Thyroid gland (tissue), 4 donors: Measurements from ENCODE around the gene PSMD3.

Source experiments
- POLR2A ChIP-seq, 2 donors: fragments of 450-650 bp; IDR thresholded peaks; one replicate each; pipeline ENCODE4 v1.6.1; 2017; ENCODE audit warnings: antibody characterized with exemption in 2 of 2, mild to moderate bottlenecking in 2 of 2, moderate library complexity in 1 of 2
- TF ChIP-seq, protein P1 (sequence below), 6 experiments: fragments of 200-600 bp in 3 of 6; fragments of 450-650 bp in 3 of 6; sonication (generic) in 3 of 6; IDR thresholded peaks; one replicate each; pipeline ENCODE4 v1.5.1; 2016 to 2019; ENCODE audit warnings: antibody characterized with exemption in 6 of 6, mild to moderate bottlenecking in 2 of 6, inconsistent platforms in 1 of 6, moderate library complexity in 1 of 6

DNA sequence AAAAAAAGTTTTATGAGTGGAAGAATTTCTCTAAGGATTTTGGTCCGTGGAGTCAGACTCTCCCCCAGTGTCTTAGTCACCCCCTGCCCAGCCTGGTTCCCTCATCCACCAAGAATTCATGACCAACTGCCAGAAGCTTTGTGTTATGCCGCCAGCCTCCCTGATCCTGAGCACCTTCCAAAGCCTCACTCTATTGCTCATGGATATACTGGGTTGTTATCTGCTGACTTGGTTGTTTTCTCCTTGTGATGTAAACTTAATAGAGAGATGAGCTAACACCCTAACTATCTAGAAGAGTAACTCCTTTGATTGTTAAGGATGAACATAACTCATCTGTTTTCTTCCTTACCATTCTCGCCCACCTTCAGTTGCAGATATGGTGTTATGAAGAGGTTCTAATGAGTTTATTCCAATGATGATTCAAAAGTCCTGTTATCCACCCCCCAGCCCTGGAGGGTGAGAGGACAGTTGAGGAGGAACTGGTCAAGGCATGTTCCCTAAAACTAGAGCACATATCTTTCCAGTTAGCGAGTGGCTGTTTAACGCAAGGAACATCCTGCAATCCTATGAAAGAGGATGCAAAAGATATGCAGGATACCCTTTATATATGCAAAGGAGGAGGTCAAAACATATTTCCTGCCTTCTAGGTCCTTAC lies 1.5 kb upstream of the PSMD3 start:
- TF ChIP-seq, protein P1, sequence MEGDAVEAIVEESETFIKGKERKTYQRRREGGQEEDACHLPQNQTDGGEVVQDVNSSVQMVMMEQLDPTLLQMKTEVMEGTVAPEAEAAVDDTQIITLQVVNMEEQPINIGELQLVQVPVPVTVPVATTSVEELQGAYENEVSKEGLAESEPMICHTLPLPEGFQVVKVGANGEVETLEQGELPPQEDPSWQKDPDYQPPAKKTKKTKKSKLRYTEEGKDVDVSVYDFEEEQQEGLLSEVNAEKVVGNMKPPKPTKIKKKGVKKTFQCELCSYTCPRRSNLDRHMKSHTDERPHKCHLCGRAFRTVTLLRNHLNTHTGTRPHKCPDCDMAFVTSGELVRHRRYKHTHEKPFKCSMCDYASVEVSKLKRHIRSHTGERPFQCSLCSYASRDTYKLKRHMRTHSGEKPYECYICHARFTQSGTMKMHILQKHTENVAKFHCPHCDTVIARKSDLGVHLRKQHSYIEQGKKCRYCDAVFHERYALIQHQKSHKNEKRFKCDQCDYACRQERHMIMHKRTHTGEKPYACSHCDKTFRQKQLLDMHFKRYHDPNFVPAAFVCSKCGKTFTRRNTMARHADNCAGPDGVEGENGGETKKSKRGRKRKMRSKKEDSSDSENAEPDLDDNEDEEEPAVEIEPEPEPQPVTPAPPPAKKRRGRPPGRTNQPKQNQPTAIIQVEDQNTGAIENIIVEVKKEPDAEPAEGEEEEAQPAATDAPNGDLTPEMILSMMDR (IDR thresholded peaks at IDR 0.05) = no peak
- TF ChIP-seq POLR2A (IDR thresholded peaks at IDR 0.05) = no peak
